Neutrophil (primary cell): ENCODE results near the gene VSIR.

Experiments
- H3K27ac ChIP-seq: fragments of 200-600 bp; sonication (generic); 2 replicates; pipeline ENCODE4 v1.5.1; 2016; ENCODE audit warnings: mild to moderate bottlenecking, moderate library complexity
- H3K27me3 ChIP-seq: fragments of 200-600 bp; sonication (generic); 2 replicates; pipeline ENCODE4 v1.6.0; 2016; ENCODE audit warnings: mild to moderate bottlenecking
- H3K36me3 ChIP-seq: fragments of 200-600 bp; sonication (generic); 2 replicates; pipeline ENCODE4 v1.5.1; 2017
- H3K4me1 ChIP-seq, 2 experiments: fragments of 200-600 bp in 1 of 2; sonication (generic) in 1 of 2; 1 replicate in 1 of 2; 2 replicates in 1 of 2; pipeline versions ENCODE4 v1.5.1 to v1.6.1; 2013 to 2016; ENCODE audit warnings: low read depth in 1 of 2, low read length in 1 of 2, mild to moderate bottlenecking in 1 of 2, moderate library complexity in 1 of 2; ENCODE audit not compliant: control insufficient read depth in 1 of 2, insufficient read depth in 1 of 2
- H3K4me3 ChIP-seq, 2 experiments: fragments of 200-600 bp in 1 of 2; sonication (generic) in 1 of 2; 1 replicate in 1 of 2; 2 replicates in 1 of 2; pipeline ENCODE4 v1.5.1; 2013 to 2016; ENCODE audit warnings: low read depth in 1 of 2, low read length in 1 of 2, mild to moderate bottlenecking in 1 of 2, moderate library complexity in 1 of 2
- H3K9me3 ChIP-seq: fragments of 200-600 bp; sonication (generic); 2 replicates; pipeline ENCODE4 v1.5.1; 2016
- TF ChIP-seq, protein P1 (sequence below): fragments of 200-600 bp; sonication (generic); IDR thresholded peaks from 2 replicates; pipeline ENCODE4 v1.5.1; 2016; ENCODE audit warnings: antibody characterized with exemption

Gene VSIR

GRCh38 chr10:71754562-71754961 is 18.8 kb downstream of the VSIR start:
- H3K4me3 ChIP-seq = peak overlapping the region; percentile 54 to 64
- peak overlapping the region; percentile 99 for H3K27ac ChIP-seq
- H3K9me3 ChIP-seq = no peaks in the 10 kb centered on the region
- no peaks in the 10 kb centered on the region for H3K27me3 ChIP-seq
- TF ChIP-seq, protein P1, sequence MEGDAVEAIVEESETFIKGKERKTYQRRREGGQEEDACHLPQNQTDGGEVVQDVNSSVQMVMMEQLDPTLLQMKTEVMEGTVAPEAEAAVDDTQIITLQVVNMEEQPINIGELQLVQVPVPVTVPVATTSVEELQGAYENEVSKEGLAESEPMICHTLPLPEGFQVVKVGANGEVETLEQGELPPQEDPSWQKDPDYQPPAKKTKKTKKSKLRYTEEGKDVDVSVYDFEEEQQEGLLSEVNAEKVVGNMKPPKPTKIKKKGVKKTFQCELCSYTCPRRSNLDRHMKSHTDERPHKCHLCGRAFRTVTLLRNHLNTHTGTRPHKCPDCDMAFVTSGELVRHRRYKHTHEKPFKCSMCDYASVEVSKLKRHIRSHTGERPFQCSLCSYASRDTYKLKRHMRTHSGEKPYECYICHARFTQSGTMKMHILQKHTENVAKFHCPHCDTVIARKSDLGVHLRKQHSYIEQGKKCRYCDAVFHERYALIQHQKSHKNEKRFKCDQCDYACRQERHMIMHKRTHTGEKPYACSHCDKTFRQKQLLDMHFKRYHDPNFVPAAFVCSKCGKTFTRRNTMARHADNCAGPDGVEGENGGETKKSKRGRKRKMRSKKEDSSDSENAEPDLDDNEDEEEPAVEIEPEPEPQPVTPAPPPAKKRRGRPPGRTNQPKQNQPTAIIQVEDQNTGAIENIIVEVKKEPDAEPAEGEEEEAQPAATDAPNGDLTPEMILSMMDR = no peak
- H3K4me1 ChIP-seq = peaks cover 100% of the 10 kb centered on the region in 2 experiments
- peaks cover 97% of the 10 kb centered on the region for H3K36me3 ChIP-seq

- TF ChIP-seq, protein P1 = no peak
- no peaks in the 10 kb centered on the region for H3K9me3 ChIP-seq
- peaks cover 97% of the 10 kb centered on the region for H3K36me3 ChIP-seq
- peaks cover 100% of the 10 kb centered on the region in 2 experiments for H3K4me1 ChIP-seq
- H3K27ac ChIP-seq = peak overlapping the region; percentile 99
- H3K4me3 ChIP-seq = peak overlapping the region; percentile 54 to 64
- no peaks in the 10 kb centered on the region for H3K27me3 ChIP-seq
These were observed 19.3 kb downstream of the VSIR start for GRCh38 chr10:71753960-71754505.

DNA sequence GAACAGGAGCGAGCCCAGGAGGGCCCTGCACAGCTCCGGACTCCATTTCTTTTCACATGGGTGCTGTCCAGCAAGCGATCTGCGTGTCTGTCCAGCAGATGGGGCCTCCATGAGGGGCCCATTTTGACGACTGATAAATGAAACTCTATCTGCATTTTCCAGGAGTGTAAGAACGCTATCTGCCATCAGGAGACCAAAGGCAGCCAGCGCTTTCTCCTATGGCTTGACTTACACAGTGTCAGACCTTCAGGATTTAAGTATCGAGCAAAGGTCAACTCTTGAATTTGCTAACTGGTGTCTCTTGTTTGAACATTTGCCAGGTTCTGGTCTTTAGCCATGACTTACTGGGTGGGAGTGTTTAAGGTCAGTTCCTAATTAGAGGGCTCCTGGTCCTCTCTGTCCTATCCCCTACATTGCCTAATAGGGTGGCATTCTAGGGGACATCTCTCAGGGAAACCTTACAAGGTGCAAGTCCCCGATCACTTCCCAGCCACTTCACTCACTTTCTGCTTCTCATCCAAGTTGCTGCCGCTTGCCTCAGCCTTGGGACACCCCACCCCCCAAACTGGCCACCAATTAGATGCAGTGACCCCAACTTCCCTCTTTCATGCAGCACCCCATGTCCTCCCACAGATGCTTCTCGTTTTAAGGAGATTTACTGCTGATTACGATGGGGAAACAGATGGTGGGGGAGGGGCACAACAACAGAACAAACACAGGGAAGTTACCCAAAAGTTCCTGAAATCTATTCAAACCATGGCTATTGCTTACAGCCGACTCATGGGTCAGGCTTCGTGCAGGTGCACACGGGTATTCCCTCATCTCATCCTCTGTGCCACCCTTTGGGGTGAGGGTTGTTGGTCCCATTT is 20.0 kb downstream of the VSIR start:
- H3K9me3 ChIP-seq = no peaks in the 10 kb centered on the region
- H3K27me3 ChIP-seq = no peaks in the 10 kb centered on the region
- peak overlapping the region; percentile 56 to 64 for H3K4me3 ChIP-seq
- H3K4me1 ChIP-seq = peaks cover 100% of the 10 kb centered on the region in 2 experiments
- TF ChIP-seq, protein P1 = peak; percentile 45
- peak overlapping the region; percentile 99 for H3K27ac ChIP-seq
- H3K36me3 ChIP-seq = peaks cover 96% of the 10 kb centered on the region

- Histone ChIP-seq H3K36me3 (peaks cover 96% of the 10 kb centered on the region), H3K4me3 (peak overlapping the region; percentile 56 to 64), H3K27ac (peak overlapping the region; percentile 99), H3K9me3 (no peaks in the 10 kb centered on the region), H3K27me3 (no peaks in the 10 kb centered on the region), H3K4me1 (peaks cover 100% of the 10 kb centered on the region in 2 experiments)
- TF ChIP-seq, protein P1 = peak; percentile 18
These were observed 20.8 kb downstream of the VSIR start for GRCh38 chr10:71752391-71753090.

DNA sequence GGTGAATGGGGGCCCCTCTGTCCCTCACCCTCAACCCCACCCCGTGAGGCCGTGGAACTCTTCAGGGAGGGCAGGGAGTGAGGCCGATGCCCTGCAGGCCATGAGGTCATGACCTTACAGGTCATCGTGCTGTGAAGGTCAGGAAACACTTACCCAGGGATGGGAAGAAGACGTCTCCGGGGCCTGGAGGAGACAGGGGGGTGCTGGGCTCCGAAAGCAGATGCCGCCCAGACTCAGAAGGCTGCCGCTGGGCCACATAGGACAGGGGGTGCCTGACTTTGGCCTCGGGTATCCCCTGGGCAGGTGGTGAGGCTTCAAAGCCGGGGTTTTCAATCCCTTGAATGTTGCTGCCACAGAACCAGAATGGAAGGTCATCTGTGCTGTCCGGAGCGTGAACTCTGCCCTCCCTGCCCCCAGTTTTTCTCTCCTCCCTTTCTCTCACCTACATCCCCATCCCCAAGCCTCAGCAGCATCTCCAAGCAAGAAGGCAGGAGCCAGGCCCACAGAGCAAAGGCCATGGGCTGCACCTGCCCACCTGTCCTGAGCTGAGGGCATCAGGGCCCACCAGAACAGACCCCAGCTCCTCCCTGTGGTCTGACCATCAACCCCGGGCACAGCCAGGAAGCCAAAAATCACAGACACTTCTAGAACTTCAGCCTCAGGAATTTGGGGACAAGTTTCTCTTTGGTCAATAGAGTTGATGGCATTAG is 21.6 kb downstream of the VSIR start:
- peak overlapping the region; percentile 56 to 64 for H3K4me3 ChIP-seq
- peaks cover 96% of the 10 kb centered on the region for H3K36me3 ChIP-seq
- no peaks in the 10 kb centered on the region for H3K9me3 ChIP-seq
- H3K4me1 ChIP-seq = peaks cover 100% of the 10 kb centered on the region in 2 experiments
- peak overlapping the region; percentile 99 for H3K27ac ChIP-seq
- TF ChIP-seq, protein P1 = no peak
- H3K27me3 ChIP-seq = no peaks in the 10 kb centered on the region
